K562 (cell line): Measurements from ENCODE around the gene FAM32A. TPM values are rescaled to one million over a fixed set of nuclear protein-coding genes. Genes with fewer than 3 reads are reported as not detected.

Experiments used
- ATAC-seq: fragments of 200-7000 bp; cut with Tn5 transposase; 3 replicates; pipeline ENCODE4 v1.9.1; 2020; ENCODE audit warnings: moderate library complexity
- BruUV-seq: library from RNA; stranded (reverse); fragments of 400-500 nt; replicated peaks from 2 replicates; lab custom pipeline; 2021; lab: Mats Ljungman, UMichigan
- CTCF ChIA-PET: fragments of 300-600 bp; formaldehyde crosslinking; extraction: SDS; loops from one replicate; lab custom pipeline; 2021; ENCODE audit warnings: low intra/inter-chr PET ratio; lab: Yijun Ruan, JAX
- POLR2A ChIA-PET: fragments of 300-600, 350-650 bp; sonication (Branson Sonifier 250); formaldehyde crosslinking; extraction: SDS; loops from one replicate; lab custom pipeline; 2021; ENCODE audit warnings: antibody characterized with exemption, inconsistent platforms; lab: Yijun Ruan, JAX
- DNase-seq, 4 experiments: peaks; one replicate each; pipeline versions ENCODE4 v3.0.0 to v3.0.0-alpha.2; 2011 to 2018; ENCODE audit warnings: low spot score in 3 of 4, mixed read lengths in 3 of 4; ENCODE audit errors: extremely low read depth in 1 of 4
- FAIRE-seq: peaks from 2 replicates; lab custom pipeline; 2011; peaks lifted over from hg19 to GRCh38; lab: Jason Lieb, UNC
- H2AFZ ChIP-seq: 2 replicates; pipeline ENCODE4 v1.6.0; 2011; ENCODE audit warnings: low read depth, low read length, control low read depth, inconsistent platforms
- H3K27ac ChIP-seq: fragments of 200-600 bp; 3 replicates; pipeline ENCODE4 v1.8.0; 2011; ENCODE audit warnings: low read depth, mild to moderate bottlenecking, control low read depth, inconsistent platforms, low read length, moderate library complexity, mixed read lengths; ENCODE audit errors: extremely low read depth
- H3K27me3 ChIP-seq, 2 experiments: fragments of 300-600 bp in 1 of 2; 2 replicates in 1 of 2; 3 replicates in 1 of 2; pipeline versions ENCODE4 v1.6.0 to v1.8.0; 2011; ENCODE audit warnings: inconsistent platforms in 2 of 2, low read length in 2 of 2, mild to moderate bottlenecking in 1 of 2, mixed read lengths in 1 of 2, moderate library complexity in 1 of 2; ENCODE audit not compliant: control insufficient read depth in 2 of 2, insufficient read depth in 2 of 2
- H3K36me3 ChIP-seq: fragments of 300-600 bp; 3 replicates; pipeline ENCODE4 v1.8.0; 2011; ENCODE audit warnings: mild to moderate bottlenecking, low read length, inconsistent platforms; ENCODE audit not compliant: control insufficient read depth, insufficient read depth
- H3K4me1 ChIP-seq, 2 experiments: fragments of 200-600 bp in 1 of 2; replicated peaks in 1 of 2; 2 replicates in 1 of 2; 3 replicates in 1 of 2; pipeline versions ENCODE4 v1.5.1 to v1.8.0; 2011; ENCODE audit warnings: inconsistent platforms in 2 of 2, low read length in 2 of 2, mild to moderate bottlenecking in 1 of 2, mixed read lengths in 1 of 2, moderate library complexity in 1 of 2; ENCODE audit not compliant: control insufficient read depth in 2 of 2, insufficient read depth in 2 of 2
- H3K4me2 ChIP-seq: 2 replicates; pipeline ENCODE4 v1.6.1; 2011; ENCODE audit warnings: low read length, control low read depth, inconsistent platforms, mixed read lengths; ENCODE audit not compliant: insufficient read depth
- H3K4me3 ChIP-seq: fragments of 200-600 bp; sonication (generic), shearing (Covaris generic); 2 replicates; pipeline ENCODE4 v1.5.1; 2016; ENCODE audit warnings: control low read depth, inconsistent platforms
- H3K79me2 ChIP-seq: fragments of 200-600 bp; 3 replicates; pipeline ENCODE4 v1.8.0; 2011; ENCODE audit warnings: low read length, inconsistent platforms; ENCODE audit not compliant: control insufficient read depth, insufficient read depth
- H3K9ac ChIP-seq, 2 experiments: 2 replicates each; pipeline versions ENCODE4 v1.6.0 to v1.6.1; 2011; ENCODE audit warnings: low read depth in 2 of 2, low read length in 2 of 2, control low read depth in 1 of 2, inconsistent platforms in 1 of 2, mild to moderate bottlenecking in 1 of 2, mixed read lengths in 1 of 2; ENCODE audit not compliant: insufficient read depth in 1 of 2
- H3K9me1 ChIP-seq: one replicate; pipeline ENCODE4 v1.6.0; 2011; ENCODE audit warnings: inconsistent platforms, mild to moderate bottlenecking, low read length, moderate library complexity; ENCODE audit not compliant: control insufficient read depth, insufficient read depth
- H3K9me3 ChIP-seq: replicated peaks from 2 replicates; pipeline ENCODE4 v1.5.1; 2011; ENCODE audit warnings: low read depth, low read length, inconsistent platforms; ENCODE audit not compliant: control insufficient read depth, insufficient read depth
- H4K20me1 ChIP-seq: replicated peaks from 2 replicates; pipeline ENCODE4 v1.6.1; 2011; ENCODE audit warnings: low read length, inconsistent platforms, mixed read lengths; ENCODE audit not compliant: control insufficient read depth, insufficient read depth
- BACH1 ChIP-seq: fragments of 200-800 bp; sonication (Bioruptor generic); IDR thresholded peaks from 2 replicates; pipeline ENCODE4 v1.6.1; 2016; ENCODE audit warnings: missing genetic modification characterization, missing compliant biosample characterization
- CGGBP1 ChIP-seq: fragments of 250-450 bp; sonication (Bioruptor Pico); IDR thresholded peaks from 2 replicates; pipeline ENCODE4 v1.9.0; 2021; ENCODE audit warnings: mild to moderate bottlenecking
- FOXK2 ChIP-seq, 2 experiments: fragments of 450-650 bp; IDR thresholded peaks in 1 of 2; conservative IDR thresholded peaks in 1 of 2; 2 replicates each; pipeline ENCODE4 v1.6.1; 2016; ENCODE audit warnings: low read depth in 2 of 2, mild to moderate bottlenecking in 1 of 2
- FOXP4 ChIP-seq: sonication (generic); formaldehyde crosslinking; IDR thresholded peaks from 2 replicates; pipeline ENCODE4 v1.8.0; 2022; ENCODE audit warnings: mild to moderate bottlenecking, missing genetic modification reagents, borderline replicate concordance
- HNRNPL ChIP-seq: fragments of 200-400 bp; formaldehyde crosslinking; IDR thresholded peaks from 2 replicates; pipeline ENCODE4 v1.6.1; 2017; ENCODE audit warnings: low read depth, mild to moderate bottlenecking, low read length
- MXI1 ChIP-seq: IDR thresholded peaks from 2 replicates; pipeline ENCODE4 v1.6.1; 2011; ENCODE audit warnings: low read depth, mild to moderate bottlenecking, improper control_type of control experiment, low read length
- PBX2 ChIP-seq, 2 experiments: IDR thresholded peaks in 1 of 2; conservative IDR thresholded peaks in 1 of 2; 2 replicates each; pipeline ENCODE4 v1.6.1; 2016; ENCODE audit warnings: low read depth in 2 of 2, mild to moderate bottlenecking in 1 of 2, missing compliant biosample characterization in 1 of 2, missing genetic modification characterization in 1 of 2, moderate library complexity in 1 of 2
- PRPF4 ChIP-seq: fragments of 200-400 bp; formaldehyde crosslinking; IDR thresholded peaks from one replicate; pipeline ENCODE4 v1.6.1; 2017; ENCODE audit warnings: low read length, low read depth, mild to moderate bottlenecking; ENCODE audit not compliant: insufficient read depth, poor library complexity, severe bottlenecking
- RFX7 ChIP-seq: fragments of 250-450 bp; sonication (Bioruptor Pico); IDR thresholded peaks from 2 replicates; pipeline ENCODE4 v1.5.1; 2021; ENCODE audit warnings: mild to moderate bottlenecking
- SP1 ChIP-seq: sonication (generic); formaldehyde crosslinking; IDR thresholded peaks from 2 replicates; pipeline ENCODE4 v1.8.1; 2022; ENCODE audit warnings: mild to moderate bottlenecking, missing genetic modification reagents
- SP2 ChIP-seq: IDR thresholded peaks from 2 replicates; pipeline ENCODE4 v1.6.1; 2011; ENCODE audit warnings: mild to moderate bottlenecking, low read depth, low read length, moderate library complexity; ENCODE audit not compliant: poor library complexity, severe bottlenecking; ENCODE audit errors: extremely low read depth
- TEAD4 ChIP-seq, 2 experiments: sonication (generic) in 1 of 2; formaldehyde crosslinking in 1 of 2; IDR thresholded peaks; 2 replicates each; pipeline versions ENCODE4 v1.6.1 to v1.8.0; 2012 to 2022; ENCODE audit warnings: borderline replicate concordance in 1 of 2, inconsistent platforms in 1 of 2, low read length in 1 of 2, mild to moderate bottlenecking in 1 of 2, missing genetic modification reagents in 1 of 2
- ZFP1 ChIP-seq: fragments of 450-650 bp; formaldehyde crosslinking; IDR thresholded peaks from 2 replicates; pipeline ENCODE4 v1.4.0; 2020; ENCODE audit warnings: mild to moderate bottlenecking, mixed read lengths
- ZNF133 ChIP-seq: fragments of 250-450 bp; sonication (Bioruptor Pico); IDR thresholded peaks from 2 replicates; pipeline ENCODE4 v1.4.0; 2020; ENCODE audit warnings: mild to moderate bottlenecking
- ZNF146 ChIP-seq: IDR thresholded peaks from one replicate; pipeline ENCODE4 v1.6.1; 2018; ENCODE audit warnings: missing compliant biosample characterization; ENCODE audit not compliant: unreplicated experiment
- WGBS: fragments of 100-300 bp; shearing (Covaris generic); methylation state at CpG from one replicate; pipeline ENCODE4 v1.1.6; 2016; ENCODE audit warnings: low coverage, mixed read lengths; ENCODE audit not compliant: insufficient coverage; ENCODE audit errors: missing lambda C conversion rate; 5-methylcytosine and 5-hydroxymethylcytosine counted together
- in situ Hi-C: fragments of 300-500 bp; cut with MboI; formaldehyde crosslinking; loops from 4 replicates; pipeline ENCODE4 v1.15.0; 2018; ENCODE audit warnings: inconsistent platforms, mixed read lengths
- intact Hi-C: fragments of 100-400 bp; cut with micrococcal nuclease; formaldehyde crosslinking; loops from 2 replicates; pipeline ENCODE4 v1.14.2; 2022
- polyA plus RNA-seq, 8 experiments: library from polyadenylated mRNA; depleted of rRNA in 4 of 8; stranded (reverse) in 5 of 8; unstranded in 3 of 8; fragments of >200 nt; fragmentation: Nextera tagmentation in 2 of 8; fragmentation: Illumina TruSeq in 1 of 8; extraction: Ambion mirVana in 2 of 8; extraction: Trizol in 1 of 8; gene quantifications; 2 replicates each; pipeline versions ENCODE4 v1.2.1 to v1.2.3, GENCODE V29; 2011 to 2014; ENCODE audit warnings: inconsistent platforms in 1 of 8, missing spikeins in 1 of 8
- total RNA-seq, 7 experiments: library from RNA; depleted of rRNA in 6 of 7; stranded (reverse); fragments of >200 nt in 6 of 7; fragmentation: Illumina TruSeq in 2 of 7; extraction: Trizol in 2 of 7; gene quantifications; 2 replicates each; pipeline versions ENCODE4 v1.2.1 to v1.2.3, GENCODE V29; 2011 to 2021; ENCODE audit warnings: low replicate concordance in 1 of 7

The FAM32A gene
- total and polyA plus RNA-seq, 9 of the 15 experiments (the other 6 are each of a cell fraction or from before 2014, with no cell fraction given): 30.7 to 96.7 (median 73.7) TPM

GRCh38 chr19:16210168-16210567, 25.0 kb downstream of the FAM32A start:
- no peak for DNase-seq
- 91% methylated on average over 4 of the region's 4 CpGs for WGBS
- Histone ChIP-seq H3K4me3 (no peak overlapping the region), H3K27me3 (no peaks in the 10 kb centered on the region), H3K4me1 (peaks cover 0 to 15% of the 10 kb centered on the region in 2 experiments; a peak in 3 of 5 replicates), H3K9me3 (no peaks in the 10 kb centered on the region), H2AFZ (no peak overlapping the region), H3K36me3 (peaks cover 19% of the 10 kb centered on the region; the same call in 2 of the 3 replicates), H4K20me1 (no peaks in the 10 kb centered on the region), H3K79me2 (no peaks in the 10 kb centered on the region), H3K9me1 (no peaks in the 10 kb centered on the region), H3K9ac (no peak overlapping the region), H3K4me2 (no peak overlapping the region), H3K27ac (no peak overlapping the region)
- in situ Hi-C loops (no loop called here), intact Hi-C loops (no loop called here)
- POLR2A ChIA-PET: interaction anchor here (1.4 kb wide), 1 partner anchor 9 kb away, joined by 3 read pairs; no protein-coding TSS in a partner anchor
- no peak for FAIRE-seq
- ATAC-seq: no peak
- TF ChIP-seq PRPF4: no peak
- no peak for TF ChIP-seq PBX2 (CRISPR knock-in tag; IDR thresholded peaks at IDR 0.05; ENCODE audit: low read depth)
- no peak for TF ChIP-seq PBX2 (tag; conservative IDR thresholded peaks at IDR 0.05; ENCODE audit: low read depth)
- TF ChIP-seq TEAD4 (IDR thresholded peaks at IDR 0.05; ENCODE audit: low read length): no peak
- no peak for TF ChIP-seq TEAD4 (CRISPR knock-in tag; IDR thresholded peaks at IDR 0.05; ENCODE audit: borderline replicate concordance)
- TF ChIP-seq ZNF146: no peak
- no peak for TF ChIP-seq CGGBP1 (CRISPR knock-in tag)
- no peak for TF ChIP-seq FOXK2 (conservative IDR thresholded peaks at IDR 0.05 in 1 of 2, IDR thresholded peaks at IDR 0.05 in 1 of 2; ENCODE audit: low read depth in 2 of 2)
- no peak for TF ChIP-seq RFX7 (CRISPR knock-in tag)
- no peak for TF ChIP-seq FOXP4
- no peak for TF ChIP-seq ZNF133
- TF ChIP-seq SP2: no peak
- TF ChIP-seq SP1 (CRISPR knock-in tag): no peak
- no peak for TF ChIP-seq MXI1
- TF ChIP-seq HNRNPL: no peak
- no peak for TF ChIP-seq ZFP1 (CRISPR knock-in tag)
- TF ChIP-seq BACH1 (tag): no peak
- BruUV-seq: no TSS peak
- CTCF ChIA-PET: no interaction called here
